Measurements from ENCODE around the gene CEBPZ.

The CEBPZ gene

GRCh38 chr2:37231241-37232130 lies at the start of gene CEBPZ, which contains the start of gene NDUFAF7:
CEBPZ (minus strand) TSS chr2:37231596; CDS start chr2:37231567, 29 bp downstream.
NDUFAF7 (plus strand) TSS chr2:37231658; CDS start chr2:37231706, 48 bp downstream.
- TF ChIP-seq, protein P1, sequence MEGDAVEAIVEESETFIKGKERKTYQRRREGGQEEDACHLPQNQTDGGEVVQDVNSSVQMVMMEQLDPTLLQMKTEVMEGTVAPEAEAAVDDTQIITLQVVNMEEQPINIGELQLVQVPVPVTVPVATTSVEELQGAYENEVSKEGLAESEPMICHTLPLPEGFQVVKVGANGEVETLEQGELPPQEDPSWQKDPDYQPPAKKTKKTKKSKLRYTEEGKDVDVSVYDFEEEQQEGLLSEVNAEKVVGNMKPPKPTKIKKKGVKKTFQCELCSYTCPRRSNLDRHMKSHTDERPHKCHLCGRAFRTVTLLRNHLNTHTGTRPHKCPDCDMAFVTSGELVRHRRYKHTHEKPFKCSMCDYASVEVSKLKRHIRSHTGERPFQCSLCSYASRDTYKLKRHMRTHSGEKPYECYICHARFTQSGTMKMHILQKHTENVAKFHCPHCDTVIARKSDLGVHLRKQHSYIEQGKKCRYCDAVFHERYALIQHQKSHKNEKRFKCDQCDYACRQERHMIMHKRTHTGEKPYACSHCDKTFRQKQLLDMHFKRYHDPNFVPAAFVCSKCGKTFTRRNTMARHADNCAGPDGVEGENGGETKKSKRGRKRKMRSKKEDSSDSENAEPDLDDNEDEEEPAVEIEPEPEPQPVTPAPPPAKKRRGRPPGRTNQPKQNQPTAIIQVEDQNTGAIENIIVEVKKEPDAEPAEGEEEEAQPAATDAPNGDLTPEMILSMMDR (IDR thresholded peaks at IDR 0.05; ENCODE audit: insufficient read depth, low read length, poor library complexity, severe bottlenecking): no peak
- TF ChIP-seq EZH2phosphoT487 (conservative IDR thresholded peaks at IDR 0.05; ENCODE audit: low read length): no peak
- Histone ChIP-seq H3K9me3 (ENCODE audit: insufficient read depth, low read length) (no peaks in the 10 kb centered on the region), H3K27me3 (ENCODE audit: low read length) (no peaks in the 10 kb centered on the region), H3K4me2 (ENCODE audit: low read depth, low read length, poor library complexity, severe bottlenecking) (peak within 1 kb of the TSS; percentile 98), H2AFZ (ENCODE audit: low read depth, low read length, severe bottlenecking) (peak within 1 kb of the TSS; percentile 78), H3K4me3 (ENCODE audit: insufficient read depth, low read length, poor library complexity, severe bottlenecking) (peak within 1 kb of the TSS; percentile 74), H3K9ac (ENCODE audit: low read length) (peak within 1 kb of the TSS; percentile 76), H3F3A (ENCODE audit: insufficient read depth) (no peaks in the 10 kb centered on the region), H3K27ac (ENCODE audit: low read depth, low read length) (peak within 1 kb of the TSS; percentile 48), H4K20me1 (ENCODE audit: low read depth, low read length) (peaks cover 9% of the 10 kb centered on the region), H3K36me3 (ENCODE audit: low read length) (peaks cover 22% of the 10 kb centered on the region; the same call in 1 of the 2 replicates), H3K79me2 (ENCODE audit: insufficient read depth, low read length) (peaks cover 91% of the 10 kb centered on the region), H3K9me2 (replicated peaks; ENCODE audit: insufficient read depth, low read length) (no peaks in the 10 kb centered on the region)

DNA sequence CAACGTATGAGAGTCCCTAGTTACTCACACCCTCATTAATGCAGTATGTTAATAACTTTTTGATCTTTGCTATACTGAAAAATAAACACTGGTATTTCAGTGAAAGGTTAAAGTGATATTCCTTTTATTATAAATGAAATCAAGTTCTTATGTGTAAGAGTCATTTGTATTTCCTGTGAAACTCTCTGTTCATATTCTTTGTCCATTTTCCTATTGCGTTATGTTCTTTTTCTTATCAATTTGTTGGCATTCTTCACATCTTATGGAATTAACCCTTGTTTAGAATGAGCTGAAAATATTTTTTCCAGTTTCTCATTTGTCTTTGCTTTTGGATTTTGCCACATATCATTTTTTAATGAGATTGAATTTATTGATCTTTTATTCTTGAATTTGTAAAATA lies 44.9 kb upstream of the CEBPZ start:
- Histone ChIP-seq H3K9me3 (ENCODE audit: insufficient read depth, low read length) (no peaks in the 10 kb centered on the region), H3K27ac (ENCODE audit: low read depth, low read length) (no peak overlapping the region), H3K4me3 (ENCODE audit: insufficient read depth, low read length, poor library complexity, severe bottlenecking) (no peak overlapping the region), H3K79me2 (ENCODE audit: insufficient read depth, low read length) (peaks cover 4% of the 10 kb centered on the region; the same call in 1 of the 2 replicates), H3K4me2 (ENCODE audit: low read depth, low read length, poor library complexity, severe bottlenecking) (no peak overlapping the region), H3K9me2 (replicated peaks; ENCODE audit: insufficient read depth, low read length) (no peaks in the 10 kb centered on the region), H4K20me1 (ENCODE audit: low read depth, low read length) (peaks cover 5% of the 10 kb centered on the region; the same call in 1 of the 2 replicates), H3K27me3 (ENCODE audit: low read length) (no peaks in the 10 kb centered on the region), H3K36me3 (ENCODE audit: low read length) (peaks cover 85% of the 10 kb centered on the region), H3F3A (ENCODE audit: insufficient read depth) (0 out of 2 replicates have a peak, but pooled peaks cover 13% of the 10 kb centered on the region), H3K9ac (ENCODE audit: low read length) (no peak overlapping the region), H2AFZ (ENCODE audit: low read depth, low read length, severe bottlenecking) (no peak overlapping the region)
- TF ChIP-seq EZH2phosphoT487 (conservative IDR thresholded peaks at IDR 0.05; ENCODE audit: low read length): no peak
- TF ChIP-seq, protein P1 (IDR thresholded peaks at IDR 0.05; ENCODE audit: insufficient read depth, low read length, poor library complexity, severe bottlenecking): no peak

DNA sequence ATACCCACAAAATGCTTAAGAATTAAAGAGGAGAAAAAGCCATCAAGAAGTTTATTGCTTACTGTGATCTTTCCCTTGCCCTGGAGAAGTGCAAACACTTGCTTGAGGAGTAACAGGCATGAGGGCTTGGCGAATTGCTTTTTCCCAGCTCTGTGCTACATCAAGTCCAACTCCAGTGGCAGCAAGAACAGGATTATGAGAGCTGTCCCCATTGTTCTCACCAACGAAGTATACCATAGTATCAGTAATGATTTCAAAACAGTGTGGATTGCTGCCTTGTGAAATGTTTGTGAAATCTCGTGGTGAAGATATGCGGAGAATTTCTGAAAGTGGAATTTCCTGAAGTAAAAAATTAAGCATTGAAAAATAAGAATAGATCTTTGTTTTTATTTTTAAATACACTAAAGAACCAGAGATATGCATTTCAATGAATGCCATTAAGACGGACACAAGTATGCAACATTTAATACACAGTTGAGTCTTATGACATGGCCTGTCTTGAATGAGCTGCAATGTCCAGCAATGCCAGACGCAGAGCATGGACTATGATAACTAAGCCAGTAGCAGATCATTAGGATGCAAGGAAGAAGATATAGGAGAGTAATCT lies 43.1 kb upstream of the CEBPZ start:
- Histone ChIP-seq H2AFZ (ENCODE audit: low read depth, low read length, severe bottlenecking) (no peak overlapping the region), H3K4me3 (ENCODE audit: insufficient read depth, low read length, poor library complexity, severe bottlenecking) (no peak overlapping the region), H3F3A (ENCODE audit: insufficient read depth) (peaks cover 23% of the 10 kb centered on the region), H4K20me1 (ENCODE audit: low read depth, low read length) (peaks cover 5% of the 10 kb centered on the region; the same call in 1 of the 2 replicates), H3K79me2 (ENCODE audit: insufficient read depth, low read length) (peaks cover 4% of the 10 kb centered on the region; the same call in 1 of the 2 replicates), H3K9me3 (ENCODE audit: insufficient read depth, low read length) (no peaks in the 10 kb centered on the region), H3K36me3 (ENCODE audit: low read length) (peaks cover 82% of the 10 kb centered on the region), H3K9ac (ENCODE audit: low read length) (no peak overlapping the region), H3K27ac (ENCODE audit: low read depth, low read length) (no peak overlapping the region), H3K9me2 (replicated peaks; ENCODE audit: insufficient read depth, low read length) (no peaks in the 10 kb centered on the region), H3K4me2 (ENCODE audit: low read depth, low read length, poor library complexity, severe bottlenecking) (no peak overlapping the region), H3K27me3 (ENCODE audit: low read length) (no peaks in the 10 kb centered on the region)
- TF ChIP-seq EZH2phosphoT487 (conservative IDR thresholded peaks at IDR 0.05; ENCODE audit: low read length): no peak
- TF ChIP-seq, protein P1 (IDR thresholded peaks at IDR 0.05; ENCODE audit: insufficient read depth, low read length, poor library complexity, severe bottlenecking): no peak

All from SU-DHL-6 (cell line).